ENCODE results near the gene SPEM1.

The SPEM1 gene

GRCh38 chr17:7396147-7396546, 24.0 kb upstream of the SPEM1 start:
- DNase-seq (ENCODE audit: low read depth in 2 of 2, low spot score in 1 of 2), result no peak

- DNase-seq (ENCODE audit: low read depth in 2 of 2, low spot score in 1 of 2), result no peak
Measured at GRCh38 chr17:7398612-7399011, 21.5 kb upstream of the SPEM1 start.

GRCh38 chr17:7403043-7403726, 16.9 kb upstream of the SPEM1 start:
- no peak for DNase-seq (ENCODE audit: low read depth in 2 of 2, low spot score in 1 of 2)

DNA sequence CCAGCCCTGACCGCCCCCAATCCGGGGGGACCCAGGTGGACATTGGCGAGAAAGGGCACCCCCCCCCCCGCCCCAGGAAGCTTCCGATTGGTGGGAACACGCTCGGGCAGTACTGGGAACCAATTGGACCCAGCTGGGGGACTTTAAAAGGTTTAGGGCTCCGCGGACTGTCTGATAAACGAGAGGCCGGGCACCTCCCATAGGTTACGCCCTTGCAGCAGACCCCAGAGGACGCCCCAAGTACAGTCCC, 16.5 kb upstream of the SPEM1 start:
- DNase-seq (ENCODE audit: low read depth in 2 of 2, low spot score in 1 of 2), result no peak

DNA sequence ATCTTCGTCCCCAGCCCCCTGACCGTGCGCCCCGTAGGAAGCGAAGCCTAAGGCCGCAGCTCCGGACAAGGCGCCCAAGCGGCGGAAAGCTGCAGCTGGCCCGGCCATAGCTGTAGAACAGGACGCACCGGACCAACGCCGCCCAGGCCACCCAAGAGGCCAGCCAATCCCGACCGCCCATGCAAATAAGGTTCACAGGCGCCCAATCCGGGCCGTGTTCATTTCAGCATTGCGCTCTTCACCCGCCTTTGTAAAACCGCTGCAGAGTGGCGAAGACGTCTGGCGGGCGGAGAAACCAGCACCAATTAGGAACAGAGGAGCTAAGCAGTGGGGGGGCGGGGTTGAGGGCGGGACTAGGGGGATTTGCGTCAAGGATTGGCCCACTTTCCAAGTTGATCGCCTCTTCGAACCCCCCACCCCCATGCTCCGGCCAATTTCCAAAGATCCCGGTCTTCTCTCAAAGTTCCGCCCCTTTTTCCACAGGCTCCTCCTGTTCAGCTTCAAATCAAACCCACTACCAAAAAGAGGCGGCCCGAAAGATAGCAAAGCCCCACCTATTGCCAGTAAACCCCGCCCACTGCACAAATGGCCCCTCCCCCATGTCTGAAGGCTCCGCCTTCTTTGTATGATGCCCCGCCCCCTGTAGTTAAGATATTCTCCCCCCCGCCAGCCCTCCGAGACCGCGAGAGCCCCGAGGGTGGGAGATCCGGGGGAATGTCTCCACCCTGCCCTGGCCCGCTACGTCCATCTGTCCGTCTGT, 16.0 kb upstream of the SPEM1 start, which contains the start of gene TMEM256:
TMEM256 (minus strand) TSS at position 121 of the 760 bp plus-strand sequence; CDS start at position 108, 13 bp downstream.
- DNase-seq (ENCODE audit: low read depth in 2 of 2, low spot score in 1 of 2), result peak; percentile 92 to 94

DNA sequence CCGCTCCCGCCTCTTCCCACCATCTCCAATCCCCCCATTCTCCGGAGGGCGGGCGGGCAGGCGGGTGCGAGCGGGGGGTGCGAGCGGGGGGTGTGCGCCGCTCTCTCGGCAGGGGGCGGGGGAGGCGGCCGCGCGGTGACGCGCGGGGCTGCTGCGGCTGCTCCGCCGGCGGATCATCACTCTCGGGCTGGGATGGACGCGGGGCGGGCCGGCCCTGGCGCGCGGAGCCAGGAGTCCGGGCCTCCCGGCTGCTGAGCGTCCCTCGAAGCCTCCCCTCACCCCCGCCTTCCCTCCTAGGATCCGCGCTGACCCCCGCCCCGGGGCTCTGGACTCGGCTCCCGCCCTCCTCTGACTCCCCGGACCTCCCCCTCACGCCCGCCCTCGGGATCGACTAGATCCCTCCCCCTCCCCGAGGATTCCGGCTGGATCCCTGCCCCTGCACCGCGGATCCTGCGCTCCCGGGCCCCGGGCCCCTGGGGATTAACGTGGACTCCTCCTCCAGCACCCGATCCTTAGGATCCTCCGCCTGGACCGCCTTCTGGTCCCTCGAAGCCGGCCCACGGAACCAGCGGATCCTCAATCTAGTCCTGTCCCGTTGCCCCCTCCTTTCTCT, 15.3 kb upstream of the SPEM1 start:
- peak in 1 of 2 donors; percentile 45 for DNase-seq (ENCODE audit: low read depth in 2 of 2, low spot score in 1 of 2)

DNA sequence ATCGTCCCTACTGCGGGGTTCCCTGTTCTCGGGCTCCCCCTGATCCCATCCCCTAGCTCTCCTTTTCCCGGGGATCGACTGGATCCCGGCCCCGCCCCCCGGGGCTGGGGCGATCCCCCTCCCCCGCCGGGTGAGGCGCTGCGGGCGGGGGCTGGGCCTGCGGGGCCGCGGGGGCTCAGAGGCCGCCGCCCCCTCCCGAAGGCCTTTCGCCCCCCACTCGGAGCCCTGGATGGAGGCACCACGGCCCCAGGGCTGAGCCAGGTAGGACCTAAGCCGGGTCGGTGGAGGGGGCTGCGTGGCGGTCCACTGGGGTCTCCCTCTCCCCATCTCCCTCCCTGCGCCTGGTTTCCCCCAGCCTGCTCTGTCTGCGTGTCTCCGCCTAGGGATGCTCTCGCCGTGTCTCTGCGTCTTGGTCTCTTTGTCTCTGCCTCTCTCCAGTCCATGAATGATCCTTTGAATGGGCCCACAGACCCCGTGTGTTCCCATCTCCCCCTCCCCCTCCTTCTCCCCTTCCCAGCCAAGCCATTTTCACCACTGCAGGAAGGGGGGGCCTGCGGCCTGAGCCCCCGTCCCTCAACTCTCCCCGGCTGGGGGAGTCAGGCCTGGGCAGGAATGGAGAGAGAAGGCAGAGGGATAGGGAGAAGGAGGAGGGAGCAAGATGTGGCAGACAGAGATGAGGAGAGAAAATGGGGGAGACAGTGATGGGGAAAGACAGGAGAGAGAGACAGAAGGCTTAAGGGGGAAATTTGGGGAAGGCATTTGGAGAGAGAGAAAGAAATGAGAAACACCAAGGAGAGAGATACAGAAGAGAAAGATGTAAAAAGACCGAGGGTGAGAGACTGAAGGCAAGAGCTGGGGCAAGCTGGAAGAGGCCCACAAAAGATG, 14.5 kb upstream of the SPEM1 start:
- no peak for DNase-seq (ENCODE audit: low read depth in 2 of 2, low spot score in 1 of 2)

DNA sequence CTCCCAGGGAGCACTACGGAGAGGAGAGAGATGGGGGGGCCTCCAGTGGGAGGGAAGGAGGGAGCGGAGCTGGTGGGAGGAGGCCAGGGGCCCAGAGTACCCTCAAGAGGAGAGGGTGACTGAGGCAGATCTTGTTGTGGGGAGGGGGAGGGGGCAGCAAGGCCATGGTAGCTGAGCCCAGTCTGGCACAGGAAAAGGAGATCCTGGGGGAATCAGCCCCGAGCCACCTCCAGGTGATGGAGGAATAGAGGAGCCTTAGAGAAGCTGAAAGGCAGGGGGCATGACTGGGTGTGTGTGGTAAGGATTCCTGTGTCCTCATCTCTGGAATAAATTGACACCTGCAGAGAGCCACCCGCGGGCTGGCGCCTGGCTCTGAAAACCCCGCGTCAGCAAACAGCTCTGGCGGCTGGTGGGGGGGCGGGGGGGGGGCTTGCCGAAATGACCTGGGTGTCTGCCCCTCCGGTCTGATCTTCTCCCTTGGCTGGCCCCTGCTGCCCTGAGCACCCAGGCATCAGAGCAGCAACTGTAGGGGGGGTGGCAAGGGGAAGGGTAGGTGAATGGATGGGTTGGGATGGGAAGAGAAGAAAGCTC, 13.8 kb upstream of the SPEM1 start:
- DNase-seq (ENCODE audit: low read depth in 2 of 2, low spot score in 1 of 2), result no peak

GRCh38 chr17:7407082-7407481, 13.0 kb upstream of the SPEM1 start:
- DNase-seq (ENCODE audit: low read depth in 2 of 2, low spot score in 1 of 2), result no peak

- DNase-seq (ENCODE audit: low read depth in 2 of 2, low spot score in 1 of 2), result no peak
Measured at GRCh38 chr17:7407485-7408251, 12.5 kb upstream of the SPEM1 start, which contains the start of gene NLGN2. Gene NLGN2 (plus strand): TSS chr17:7407845. CDS start chr17:7408256, 411 bp downstream.

DNA sequence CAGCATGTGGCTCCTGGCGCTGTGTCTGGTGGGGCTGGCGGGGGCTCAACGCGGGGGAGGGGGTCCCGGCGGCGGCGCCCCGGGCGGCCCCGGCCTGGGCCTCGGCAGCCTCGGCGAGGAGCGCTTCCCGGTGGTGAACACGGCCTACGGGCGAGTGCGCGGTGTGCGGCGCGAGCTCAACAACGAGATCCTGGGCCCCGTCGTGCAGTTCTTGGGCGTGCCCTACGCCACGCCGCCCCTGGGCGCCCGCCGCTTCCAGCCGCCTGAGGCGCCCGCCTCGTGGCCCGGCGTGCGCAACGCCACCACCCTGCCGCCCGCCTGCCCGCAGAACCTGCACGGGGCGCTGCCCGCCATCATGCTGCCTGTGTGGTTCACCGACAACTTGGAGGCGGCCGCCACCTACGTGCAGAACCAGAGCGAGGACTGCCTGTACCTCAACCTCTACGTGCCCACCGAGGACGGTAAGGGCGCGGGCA, 11.8 kb upstream of the SPEM1 start:
- no peak for DNase-seq (ENCODE audit: low read depth in 2 of 2, low spot score in 1 of 2)

DNA sequence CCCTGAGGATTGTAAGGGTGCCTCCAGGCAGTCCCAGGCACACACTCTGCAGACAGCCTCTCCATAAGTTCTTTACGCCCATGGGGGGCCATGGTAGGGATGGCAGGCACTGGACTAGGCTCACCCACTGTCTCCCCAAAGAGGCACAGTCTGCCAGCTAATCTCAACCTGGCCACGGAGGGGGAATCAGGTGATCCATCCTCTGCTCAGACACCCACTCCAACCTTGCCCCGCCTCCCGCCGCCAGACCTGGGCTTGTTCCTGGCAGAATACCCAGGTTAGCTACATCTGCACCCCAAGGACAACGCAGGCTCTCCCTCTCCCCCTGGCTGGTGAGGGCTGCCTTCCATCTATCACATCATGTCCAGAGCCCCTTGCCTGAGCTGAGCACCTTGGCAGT, 11.3 kb upstream of the SPEM1 start:
- no peak for DNase-seq (ENCODE audit: low read depth in 2 of 2, low spot score in 1 of 2)

DNA sequence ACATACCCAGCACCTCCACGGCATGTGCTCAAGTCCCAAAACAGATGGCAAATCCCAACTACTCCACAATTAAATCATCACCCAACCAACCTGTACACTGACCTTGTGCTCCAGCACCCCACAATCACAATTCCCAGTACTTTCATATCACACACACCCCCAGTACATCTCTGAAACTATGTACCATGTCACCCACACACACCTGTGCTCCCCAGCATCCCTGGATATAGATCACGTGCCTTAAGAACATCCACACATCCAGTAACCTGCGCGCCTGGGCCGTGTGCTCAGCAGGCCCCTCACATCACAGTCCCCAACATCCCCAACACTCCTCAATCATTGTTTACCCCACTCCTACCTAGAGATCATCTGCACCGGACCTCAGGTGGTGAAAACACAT, 10.4 kb upstream of the SPEM1 start:
- DNase-seq (ENCODE audit: low read depth in 2 of 2, low spot score in 1 of 2), result no peak

GRCh38 chr17:7410634-7411426, 9.3 kb upstream of the SPEM1 start:
- no peak for DNase-seq (ENCODE audit: low read depth in 2 of 2, low spot score in 1 of 2)

- DNase-seq (ENCODE audit: low read depth in 2 of 2, low spot score in 1 of 2), result no peak
Measured at GRCh38 chr17:7411427-7411750, 8.7 kb upstream of the SPEM1 start.

DNA sequence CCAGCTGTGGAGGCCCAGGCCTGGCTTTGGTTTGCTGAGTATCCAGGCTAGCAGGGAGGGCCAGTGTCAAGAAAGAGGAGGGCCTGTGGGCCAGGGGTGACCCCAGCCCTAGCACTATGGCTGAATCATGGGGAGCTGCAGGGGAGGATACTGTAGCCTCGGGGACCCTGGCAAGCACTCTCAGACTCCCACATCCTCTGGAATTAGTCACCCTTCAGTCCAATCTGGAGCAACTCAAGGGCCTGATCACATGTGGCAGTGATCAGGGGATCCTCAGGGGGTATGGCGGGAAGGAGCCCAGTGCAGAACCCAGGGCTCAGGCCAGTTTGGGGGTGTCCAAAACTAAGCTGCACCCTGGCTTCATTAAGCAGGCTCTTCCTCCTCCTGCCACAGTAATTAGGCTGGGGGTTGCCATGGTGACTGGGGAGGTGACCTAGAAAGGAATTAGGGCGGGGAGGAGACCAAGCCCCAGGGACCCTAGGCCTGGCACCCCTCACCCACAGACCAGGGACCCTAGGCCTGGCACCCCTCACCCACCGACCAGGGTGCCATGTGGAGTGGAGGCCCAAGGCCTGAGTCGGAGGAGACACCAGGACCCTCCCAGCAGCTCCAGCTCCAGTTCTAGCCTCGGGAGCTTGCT, 6.7 kb upstream of the SPEM1 start:
- DNase-seq (ENCODE audit: low read depth in 2 of 2, low spot score in 1 of 2), result no peak

DNA sequence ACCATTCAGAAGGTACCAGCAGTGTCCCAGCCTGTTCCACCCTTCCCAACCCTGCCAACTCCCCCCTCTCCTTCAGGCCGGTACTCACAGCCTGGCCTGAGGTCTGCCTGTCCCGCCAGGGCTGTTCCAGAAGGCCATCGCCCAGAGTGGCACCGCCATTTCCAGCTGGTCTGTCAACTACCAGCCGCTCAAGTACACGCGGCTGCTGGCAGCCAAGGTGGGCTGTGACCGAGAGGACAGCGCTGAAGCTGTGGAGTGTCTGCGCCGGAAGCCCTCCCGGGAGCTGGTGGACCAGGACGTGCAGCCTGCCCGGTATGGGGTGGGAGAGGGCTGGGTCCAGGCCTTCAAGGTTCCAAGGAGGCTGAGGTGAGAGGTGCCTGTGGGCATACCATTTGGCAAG, 5.3 kb upstream of the SPEM1 start:
- no peak for DNase-seq (ENCODE audit: low read depth in 2 of 2, low spot score in 1 of 2)

GRCh38 chr17:7415784-7416183, 4.3 kb upstream of the SPEM1 start:
- no peak for DNase-seq (ENCODE audit: low read depth in 2 of 2, low spot score in 1 of 2)

DNA sequence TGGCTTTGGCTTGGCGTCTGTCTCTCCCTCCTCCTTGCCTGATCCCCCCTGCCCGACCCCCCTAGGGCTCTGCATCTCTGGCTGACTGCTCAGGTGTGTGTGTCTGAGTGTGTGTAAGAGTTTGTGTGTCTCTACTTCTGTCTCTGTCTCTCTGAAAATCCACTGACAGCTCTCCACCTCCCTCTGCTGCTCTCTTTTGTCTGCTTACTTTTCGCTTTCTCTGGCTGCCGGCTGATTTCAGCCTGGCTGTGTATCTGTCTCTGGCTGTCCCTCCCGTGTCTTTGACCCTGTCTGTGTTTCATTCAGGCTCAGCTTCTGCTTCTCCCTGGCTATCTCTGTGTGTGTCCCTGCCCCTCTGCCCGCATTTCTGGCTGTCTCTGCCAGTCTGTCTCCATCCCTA, 3.8 kb upstream of the SPEM1 start:
- no peak for DNase-seq (ENCODE audit: low read depth in 2 of 2, low spot score in 1 of 2)

Measured in stimulated activated CD8-positive, alpha-beta memory T cell treated with anti-CD3 and anti-CD28 coated beads, Interleukin-4, amount 100 ng/mL, for 1 hour (primary cell).